ENCODE data around the gene VGF. TPM values are rescaled to one million over a fixed set of nuclear protein-coding genes. Genes with fewer than 3 reads are reported as not detected.
A peak's percentile ranks its signal among the peaks of the same experiment; 100 is the strongest.

Gene VGF
- total RNA-seq, 1 experiment from 2014 or later: 4.4 TPM

DNA sequence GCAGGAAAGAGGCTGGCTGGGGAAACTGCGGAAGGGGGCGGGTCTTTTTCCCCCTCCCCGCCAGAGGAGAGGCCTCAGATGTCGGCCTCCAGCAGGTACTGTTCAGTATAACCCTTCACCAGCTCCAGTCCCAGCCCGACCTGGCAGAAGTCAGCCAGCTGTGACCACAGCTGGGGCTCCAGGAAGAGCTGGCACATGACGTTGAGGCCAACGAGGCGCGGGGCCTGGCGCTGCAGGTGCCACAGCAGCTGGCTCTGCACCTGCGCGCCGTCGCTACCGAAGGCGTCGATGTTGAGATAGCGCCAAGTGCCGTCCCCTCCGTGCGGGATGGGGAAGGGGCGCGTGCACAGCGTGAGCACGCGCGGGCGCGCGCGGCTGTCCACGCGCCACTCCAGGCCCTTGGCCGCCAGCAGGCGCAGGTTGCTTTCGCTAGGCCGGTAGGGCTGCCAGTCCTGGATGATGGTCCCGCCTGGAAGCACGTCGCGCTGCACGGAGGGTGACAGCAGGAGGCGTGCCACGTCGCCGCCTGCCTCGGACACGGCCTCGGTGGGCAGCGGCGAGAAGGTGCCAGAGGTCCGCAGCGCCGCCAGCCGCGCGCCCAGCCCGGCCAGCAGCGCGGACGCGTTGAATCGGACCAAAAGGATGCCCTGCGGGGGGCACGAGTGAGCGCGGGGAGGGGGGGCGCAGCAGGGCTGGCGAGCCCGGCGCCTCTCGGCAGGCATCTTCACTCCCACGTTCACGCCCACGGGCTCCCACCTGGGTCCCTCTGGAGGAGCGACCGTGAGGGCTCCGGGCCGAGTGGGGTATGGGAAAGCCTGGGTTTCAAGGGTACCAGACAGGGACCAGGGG, 6.9 kb upstream of the VGF start:
- no peak for DNase-seq (ENCODE audit: low read depth, low spot score)
- Histone ChIP-seq H3K9me3 (ENCODE audit: control insufficient read depth, insufficient read depth, low read depth, low read length) (no peaks in the 10 kb centered on the region), H3K27ac (ENCODE audit: low read length) (no peak overlapping the region), H3K27me3 (ENCODE audit: control insufficient read depth, insufficient read depth, low read length) (peaks cover 16% of the 10 kb centered on the region), H3K4me3 (ENCODE audit: low read depth in 2 of 2, low read length in 2 of 2) (peak overlapping the region in 1 of 2 experiments; percentile 62; a peak in 2 of 4 replicates), H3K36me3 (ENCODE audit: control insufficient read depth, insufficient read depth, low read length) (no peaks in the 10 kb centered on the region), H3K4me1 (ENCODE audit: control insufficient read depth, insufficient read depth, low read length) (peaks cover 39% of the 10 kb centered on the region)
- no TSS peak for BruUV-seq (replicated peaks)
- ATAC-seq: no peak
- POLR2A ChIA-PET: no interaction called here
- CTCF ChIA-PET: interaction anchor here (1.1 to 1.4 kb wide), 2 partner anchors 20 to 28 kb away, joined by 3 to 8 read pairs; no protein-coding TSS in a partner anchor
- intact Hi-C loops (cut with micrococcal nuclease; ENCODE audit: unreplicated experiment): no loop called here
- no peak for TF ChIP-seq POLR2AphosphoS5 (IDR thresholded peaks at IDR 0.05; ENCODE audit: low read depth, low read length)
- in situ Hi-C loops (cut with HindIII; ENCODE audit: low pct_unique_long_range_greater_than_20kb, low sequenced_read_pairs): no loop called here

DNA sequence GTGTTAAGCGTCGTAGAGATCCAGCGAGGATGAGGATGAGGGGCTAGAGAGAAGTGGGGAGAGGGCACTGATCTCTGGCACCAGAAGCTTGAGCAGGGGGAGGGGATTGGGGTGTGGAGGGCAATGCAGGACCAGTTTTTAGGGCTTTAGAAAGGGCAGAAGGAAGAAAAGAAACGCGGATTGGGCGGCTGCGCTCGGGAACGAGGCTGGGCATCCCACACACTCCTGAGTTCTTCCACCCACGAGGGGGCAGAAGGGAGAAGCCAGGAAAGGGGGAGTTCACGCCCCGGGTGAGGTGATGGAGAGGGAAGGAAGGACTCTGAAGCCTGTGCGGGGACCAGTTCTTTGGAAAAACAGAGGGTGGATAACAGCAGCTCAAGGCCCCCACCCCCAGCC, 6.1 kb upstream of the VGF start:
- CTCF ChIA-PET: interaction anchor here (1.1 to 1.4 kb wide), 2 partner anchors 21 to 28 kb away, joined by 3 to 8 read pairs; no protein-coding TSS in a partner anchor
- intact Hi-C loops (cut with micrococcal nuclease; ENCODE audit: unreplicated experiment) (no loop called here), in situ Hi-C loops (cut with HindIII; ENCODE audit: low pct_unique_long_range_greater_than_20kb, low sequenced_read_pairs) (no loop called here)
- TF ChIP-seq TCF7L2 (IDR thresholded peaks at IDR 0.05; ENCODE audit: low read depth, low read length): no peak
- TF ChIP-seq, protein P1, sequence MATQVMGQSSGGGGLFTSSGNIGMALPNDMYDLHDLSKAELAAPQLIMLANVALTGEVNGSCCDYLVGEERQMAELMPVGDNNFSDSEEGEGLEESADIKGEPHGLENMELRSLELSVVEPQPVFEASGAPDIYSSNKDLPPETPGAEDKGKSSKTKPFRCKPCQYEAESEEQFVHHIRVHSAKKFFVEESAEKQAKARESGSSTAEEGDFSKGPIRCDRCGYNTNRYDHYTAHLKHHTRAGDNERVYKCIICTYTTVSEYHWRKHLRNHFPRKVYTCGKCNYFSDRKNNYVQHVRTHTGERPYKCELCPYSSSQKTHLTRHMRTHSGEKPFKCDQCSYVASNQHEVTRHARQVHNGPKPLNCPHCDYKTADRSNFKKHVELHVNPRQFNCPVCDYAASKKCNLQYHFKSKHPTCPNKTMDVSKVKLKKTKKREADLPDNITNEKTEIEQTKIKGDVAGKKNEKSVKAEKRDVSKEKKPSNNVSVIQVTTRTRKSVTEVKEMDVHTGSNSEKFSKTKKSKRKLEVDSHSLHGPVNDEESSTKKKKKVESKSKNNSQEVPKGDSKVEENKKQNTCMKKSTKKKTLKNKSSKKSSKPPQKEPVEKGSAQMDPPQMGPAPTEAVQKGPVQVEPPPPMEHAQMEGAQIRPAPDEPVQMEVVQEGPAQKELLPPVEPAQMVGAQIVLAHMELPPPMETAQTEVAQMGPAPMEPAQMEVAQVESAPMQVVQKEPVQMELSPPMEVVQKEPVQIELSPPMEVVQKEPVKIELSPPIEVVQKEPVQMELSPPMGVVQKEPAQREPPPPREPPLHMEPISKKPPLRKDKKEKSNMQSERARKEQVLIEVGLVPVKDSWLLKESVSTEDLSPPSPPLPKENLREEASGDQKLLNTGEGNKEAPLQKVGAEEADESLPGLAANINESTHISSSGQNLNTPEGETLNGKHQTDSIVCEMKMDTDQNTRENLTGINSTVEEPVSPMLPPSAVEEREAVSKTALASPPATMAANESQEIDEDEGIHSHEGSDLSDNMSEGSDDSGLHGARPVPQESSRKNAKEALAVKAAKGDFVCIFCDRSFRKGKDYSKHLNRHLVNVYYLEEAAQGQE (IDR thresholded peaks at IDR 0.05; ENCODE audit: insufficient read depth in 1 of 2, low read depth in 2 of 2, low read length in 1 of 2): no peak
- TF ChIP-seq, protein P2, sequence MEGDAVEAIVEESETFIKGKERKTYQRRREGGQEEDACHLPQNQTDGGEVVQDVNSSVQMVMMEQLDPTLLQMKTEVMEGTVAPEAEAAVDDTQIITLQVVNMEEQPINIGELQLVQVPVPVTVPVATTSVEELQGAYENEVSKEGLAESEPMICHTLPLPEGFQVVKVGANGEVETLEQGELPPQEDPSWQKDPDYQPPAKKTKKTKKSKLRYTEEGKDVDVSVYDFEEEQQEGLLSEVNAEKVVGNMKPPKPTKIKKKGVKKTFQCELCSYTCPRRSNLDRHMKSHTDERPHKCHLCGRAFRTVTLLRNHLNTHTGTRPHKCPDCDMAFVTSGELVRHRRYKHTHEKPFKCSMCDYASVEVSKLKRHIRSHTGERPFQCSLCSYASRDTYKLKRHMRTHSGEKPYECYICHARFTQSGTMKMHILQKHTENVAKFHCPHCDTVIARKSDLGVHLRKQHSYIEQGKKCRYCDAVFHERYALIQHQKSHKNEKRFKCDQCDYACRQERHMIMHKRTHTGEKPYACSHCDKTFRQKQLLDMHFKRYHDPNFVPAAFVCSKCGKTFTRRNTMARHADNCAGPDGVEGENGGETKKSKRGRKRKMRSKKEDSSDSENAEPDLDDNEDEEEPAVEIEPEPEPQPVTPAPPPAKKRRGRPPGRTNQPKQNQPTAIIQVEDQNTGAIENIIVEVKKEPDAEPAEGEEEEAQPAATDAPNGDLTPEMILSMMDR (IDR thresholded peaks at IDR 0.05): peak; percentile 55
- no peak for TF ChIP-seq POLR2AphosphoS5 (IDR thresholded peaks at IDR 0.05; ENCODE audit: low read depth, low read length)
- no peak for TF ChIP-seq SIN3A (IDR thresholded peaks at IDR 0.05; ENCODE audit: borderline replicate concordance, insufficient read depth, low read depth, low read length)
- H3K4me1 ChIP-seq (ENCODE audit: control insufficient read depth, insufficient read depth, low read length): peaks cover 44% of the 10 kb centered on the region
- no TSS peak for BruUV-seq (replicated peaks)
- no peak overlapping the region for H3K27ac ChIP-seq (ENCODE audit: low read length)
- POLR2A ChIA-PET: interaction anchor here (0.6 kb wide), 1 partner anchor 86 kb away, joined by 11 read pairs; the partner anchor contains the start of gene TRIM56
- H3K36me3 ChIP-seq (ENCODE audit: control insufficient read depth, insufficient read depth, low read length): no peaks in the 10 kb centered on the region
- DNase-seq (ENCODE audit: low read depth, low spot score) (no peak), ATAC-seq (no peak)
- no peaks in the 10 kb centered on the region for H3K9me3 ChIP-seq (ENCODE audit: control insufficient read depth, insufficient read depth, low read depth, low read length)
- 0 out of 4 replicates have a peak overlapping the region, but pooled peaks of 1 of the 2 experiments have one; percentile 62 for H3K4me3 ChIP-seq (ENCODE audit: low read depth in 2 of 2, low read length in 2 of 2)
- H3K27me3 ChIP-seq (ENCODE audit: control insufficient read depth, insufficient read depth, low read length): peaks cover 16% of the 10 kb centered on the region

All from Panc1 (cell line).